Astrocyte of the cerebellum (primary cell): ENCODE data around the gene GRN.
A peak's percentile ranks its signal among the peaks of the same experiment; 100 is the strongest.

ENCODE experiments used
- DNase-seq: peaks from one replicate; pipeline ENCODE4 v3.0.0-alpha.2; 2011; ENCODE audit warnings: low read depth
- H3K4me3 ChIP-seq: 2 replicates; pipeline ENCODE4 v1.5.1; 2011; ENCODE audit warnings: mild to moderate bottlenecking, low read depth, low read length, moderate library complexity
- CTCF ChIP-seq: IDR thresholded peaks from 2 replicates; pipeline ENCODE4 v1.5.1; 2012; ENCODE audit warnings: low read length, low read depth, moderate library complexity, mild to moderate bottlenecking; ENCODE audit errors: missing control alignments
- in situ Hi-C: cut with HindIII; loops from 2 replicates; pipeline ENCODE4 v1.10.0; 2017; ENCODE audit warnings: low sequenced_read_pairs

The GRN gene

GRCh38 chr17:44348234-44348987, 3.3 kb downstream of the GRN start:
- TF ChIP-seq CTCF = no peak
- in situ Hi-C loops = no loop called here
- no peak overlapping the region for H3K4me3 ChIP-seq
- DNase-seq = no peak

DNA sequence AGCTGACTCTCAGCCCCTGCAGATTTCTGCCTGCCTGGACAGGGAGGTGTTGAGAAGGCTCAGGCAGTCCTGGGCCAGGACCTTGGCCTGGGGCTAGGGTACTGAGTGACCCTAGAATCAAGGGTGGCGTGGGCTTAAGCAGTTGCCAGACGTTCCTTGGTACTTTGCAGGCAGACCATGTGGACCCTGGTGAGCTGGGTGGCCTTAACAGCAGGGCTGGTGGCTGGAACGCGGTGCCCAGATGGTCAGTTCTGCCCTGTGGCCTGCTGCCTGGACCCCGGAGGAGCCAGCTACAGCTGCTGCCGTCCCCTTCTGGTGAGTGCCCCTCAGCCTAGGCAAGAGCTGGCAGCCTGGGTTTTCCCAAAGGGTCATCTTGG, 3.9 kb downstream of the GRN start:
- DNase-seq = no peak
- no peak overlapping the region for H3K4me3 ChIP-seq
- in situ Hi-C loops = no loop called here
- no peak for TF ChIP-seq CTCF

DNA sequence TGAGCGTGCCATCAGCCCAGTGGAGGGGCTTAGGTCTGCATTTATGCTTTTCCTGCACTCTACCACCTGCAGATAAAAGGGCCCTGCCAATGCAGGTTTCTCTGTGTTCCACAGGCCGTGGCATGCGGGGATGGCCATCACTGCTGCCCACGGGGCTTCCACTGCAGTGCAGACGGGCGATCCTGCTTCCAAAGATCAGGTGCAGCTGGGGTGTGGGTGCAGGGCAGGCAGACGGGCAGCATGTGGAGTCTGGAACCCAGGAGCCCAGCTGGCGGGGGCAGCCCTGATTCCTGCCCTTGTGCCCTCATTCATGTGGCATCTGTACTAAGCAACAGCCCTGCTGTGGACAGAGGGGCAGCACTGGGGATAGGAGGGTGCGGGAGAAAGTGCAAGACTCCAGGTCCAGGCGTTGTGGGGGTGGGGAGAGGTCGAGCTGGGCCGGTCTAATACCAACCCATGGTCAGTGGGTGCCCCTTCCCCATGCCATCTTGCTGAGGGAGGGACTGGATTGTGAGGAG, 4.5 kb downstream of the GRN start:
- DNase-seq = no peak
- no peak for TF ChIP-seq CTCF
- H3K4me3 ChIP-seq = no peak overlapping the region
- in situ Hi-C loops = loop anchor here (25.0 kb wide), 1 partner anchor 288 kb away; no protein-coding TSS in a partner anchor

DNA sequence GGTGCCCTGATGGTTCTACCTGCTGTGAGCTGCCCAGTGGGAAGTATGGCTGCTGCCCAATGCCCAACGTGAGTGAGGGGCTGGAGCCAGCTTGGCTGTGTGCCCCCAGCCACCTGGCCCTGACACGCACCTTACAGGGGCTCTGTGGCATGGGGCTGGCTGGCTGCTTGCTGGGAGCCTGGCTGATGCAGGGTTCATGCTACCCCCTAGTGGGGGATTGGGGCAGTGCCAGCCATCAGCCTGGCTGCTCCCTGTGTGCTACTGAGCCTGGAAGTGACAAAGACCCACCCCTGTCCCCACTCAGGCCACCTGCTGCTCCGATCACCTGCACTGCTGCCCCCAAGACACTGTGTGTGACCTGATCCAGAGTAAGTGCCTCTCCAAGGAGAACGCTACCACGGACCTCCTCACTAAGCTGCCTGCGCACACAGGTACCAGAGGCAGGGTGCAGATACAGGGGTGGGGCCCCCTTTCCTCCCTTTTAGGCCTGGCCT, 5.7 kb downstream of the GRN start:
- no peak overlapping the region for H3K4me3 ChIP-seq
- in situ Hi-C loops = loop anchor here (25.0 kb wide), 1 partner anchor 287 kb away; no protein-coding TSS in a partner anchor
- peak; percentile 60 for TF ChIP-seq CTCF
- peak; percentile 18 for DNase-seq

- in situ Hi-C loops = loop anchor here (25.0 kb wide), 1 partner anchor 286 kb away; no protein-coding TSS in a partner anchor
- DNase-seq = no peak
- no peak overlapping the region for H3K4me3 ChIP-seq
- no peak for TF ChIP-seq CTCF
Measured at GRCh38 chr17:44351464-44351863, 6.4 kb downstream of the GRN start.

- in situ Hi-C loops = loop anchor here (25.0 kb wide), 1 partner anchor 285 kb away; no protein-coding TSS in a partner anchor
- DNase-seq = no peak
- no peak overlapping the region for H3K4me3 ChIP-seq
- TF ChIP-seq CTCF = no peak
Measured at GRCh38 chr17:44351961-44352827, 7.1 kb downstream of the GRN start.
